ENCODE measurements around the gene ELMOD3.

DNA sequence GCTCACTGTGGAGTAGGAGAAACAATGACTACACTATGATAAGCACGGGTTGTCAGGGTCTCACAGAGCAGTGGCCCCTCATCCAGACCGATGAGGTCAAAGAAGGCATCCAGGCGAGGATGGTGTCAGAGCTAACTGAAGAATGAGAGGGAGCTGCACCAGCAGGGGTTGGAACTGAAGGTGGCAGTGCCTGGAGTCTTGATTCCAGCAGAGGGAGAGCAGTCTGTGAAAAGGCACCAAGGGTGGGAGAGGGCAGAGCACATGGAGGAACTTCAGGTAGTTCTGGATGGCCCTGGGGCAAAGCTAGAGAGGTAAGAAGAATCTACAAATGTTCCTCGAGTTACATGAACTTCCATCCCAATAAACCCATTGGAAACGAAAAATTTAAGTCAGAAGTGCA, 12.6 kb downstream of the ELMOD3 start:
- TF ChIP-seq, protein P1, sequence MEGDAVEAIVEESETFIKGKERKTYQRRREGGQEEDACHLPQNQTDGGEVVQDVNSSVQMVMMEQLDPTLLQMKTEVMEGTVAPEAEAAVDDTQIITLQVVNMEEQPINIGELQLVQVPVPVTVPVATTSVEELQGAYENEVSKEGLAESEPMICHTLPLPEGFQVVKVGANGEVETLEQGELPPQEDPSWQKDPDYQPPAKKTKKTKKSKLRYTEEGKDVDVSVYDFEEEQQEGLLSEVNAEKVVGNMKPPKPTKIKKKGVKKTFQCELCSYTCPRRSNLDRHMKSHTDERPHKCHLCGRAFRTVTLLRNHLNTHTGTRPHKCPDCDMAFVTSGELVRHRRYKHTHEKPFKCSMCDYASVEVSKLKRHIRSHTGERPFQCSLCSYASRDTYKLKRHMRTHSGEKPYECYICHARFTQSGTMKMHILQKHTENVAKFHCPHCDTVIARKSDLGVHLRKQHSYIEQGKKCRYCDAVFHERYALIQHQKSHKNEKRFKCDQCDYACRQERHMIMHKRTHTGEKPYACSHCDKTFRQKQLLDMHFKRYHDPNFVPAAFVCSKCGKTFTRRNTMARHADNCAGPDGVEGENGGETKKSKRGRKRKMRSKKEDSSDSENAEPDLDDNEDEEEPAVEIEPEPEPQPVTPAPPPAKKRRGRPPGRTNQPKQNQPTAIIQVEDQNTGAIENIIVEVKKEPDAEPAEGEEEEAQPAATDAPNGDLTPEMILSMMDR (IDR thresholded peaks at IDR 0.05 in 4 of 5, conservative IDR thresholded peaks at IDR 0.05 in 1 of 5), result no peak
- TF ChIP-seq POLR2A (IDR thresholded peaks at IDR 0.05), result no peak
